NCI-H2107 (cell line): Measurements from ENCODE around the gene DMD.
"Not testable (repeated sequence)": the region's sequence is repeated elsewhere in the genome, so short reads cannot be mapped to it uniquely, and the experiment has no call there.

Experiments
- DNase-seq: peaks from one replicate; lab custom pipeline; 2025; lab: John Stamatoyannopoulos, UW

The DMD gene

DNA sequence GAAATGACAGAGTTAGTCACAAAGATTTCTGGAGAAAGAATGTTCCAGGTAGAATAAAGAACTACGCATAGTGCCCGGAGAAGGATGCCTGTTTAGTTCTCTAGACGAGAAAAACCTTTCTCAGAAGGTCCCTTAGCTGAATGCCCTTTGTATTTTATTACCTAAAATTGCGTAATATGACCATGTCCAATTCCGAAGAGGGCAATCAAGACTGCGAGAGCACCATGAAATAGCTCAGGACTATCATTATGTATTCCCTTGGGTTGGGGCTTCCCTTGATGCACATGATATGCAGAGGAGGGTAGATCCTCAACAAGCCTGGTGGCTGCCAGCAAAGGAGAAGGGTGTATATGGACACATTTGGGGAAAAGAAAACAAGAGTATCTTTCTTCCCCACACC lies 1781.4 kb downstream of the DMD start:
- no peak for DNase-seq

DNA sequence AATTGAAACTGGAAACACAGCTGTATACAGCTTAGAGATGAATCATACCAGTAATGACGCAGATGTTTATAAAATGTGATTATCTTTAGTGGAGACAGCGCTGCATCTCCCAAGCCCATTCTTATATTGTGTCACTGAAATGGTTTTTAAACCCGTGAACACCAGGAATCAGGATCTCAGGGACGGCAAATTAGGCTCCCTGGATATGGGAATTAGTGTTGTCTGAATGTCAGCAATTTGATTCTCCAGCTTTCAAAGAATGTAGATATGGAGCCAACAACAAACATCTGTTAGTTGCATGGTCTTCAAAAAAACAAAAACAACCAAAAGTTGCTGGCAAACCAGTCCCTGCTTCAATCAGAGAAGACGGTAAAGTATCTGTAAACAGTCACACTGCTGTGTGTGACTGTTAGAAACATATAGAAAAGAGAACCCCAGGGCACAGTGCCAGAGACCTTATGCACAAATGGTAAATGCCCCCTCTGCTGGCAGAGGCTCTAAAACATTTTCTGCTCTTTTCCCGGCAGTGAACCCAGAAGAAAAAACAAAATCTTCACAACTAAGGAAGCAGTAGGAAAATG lies 1787.7 kb downstream of the DMD start:
- no peak for DNase-seq

DNA sequence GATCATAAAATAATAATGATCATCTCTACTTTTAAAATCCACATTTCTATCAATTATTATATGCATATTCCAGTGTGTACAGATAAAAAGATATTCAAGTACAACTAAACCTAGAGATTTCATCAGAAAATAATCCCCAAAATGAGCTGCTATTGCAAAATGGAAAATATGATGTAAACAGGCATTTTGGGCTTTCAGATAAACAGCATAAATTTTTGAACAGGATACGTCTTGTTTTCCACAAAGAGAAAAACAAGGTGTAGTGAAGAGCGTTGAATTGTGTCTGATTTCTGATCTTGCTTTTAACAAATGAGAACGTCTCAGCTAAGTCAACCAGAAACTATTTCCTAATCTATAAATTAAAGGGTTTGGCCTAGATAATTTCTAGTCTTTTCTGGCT lies 1789.9 kb downstream of the DMD start:
- DNase-seq: no peak

DNA sequence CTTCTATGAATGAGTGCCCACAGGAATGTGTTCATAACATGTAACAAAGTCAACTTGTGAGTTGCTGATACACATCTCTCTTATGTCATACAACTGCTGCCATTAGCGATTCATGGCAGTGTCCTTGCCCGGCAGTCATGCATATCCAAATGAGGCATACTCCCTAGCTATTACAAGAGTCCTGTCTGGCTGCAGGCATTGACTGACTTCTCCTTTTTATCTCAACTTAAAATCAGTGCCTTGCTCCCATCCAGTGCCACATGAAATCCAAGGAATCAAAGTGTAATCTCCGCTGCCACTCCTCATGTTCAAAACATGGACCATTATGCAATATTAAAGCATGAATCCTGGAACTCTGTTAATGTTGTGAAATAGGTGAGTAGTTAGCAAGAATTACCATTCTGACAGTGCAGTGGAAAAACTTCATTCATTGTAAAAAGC lies 1790.6 kb downstream of the DMD start:
- no peak for DNase-seq

DNA sequence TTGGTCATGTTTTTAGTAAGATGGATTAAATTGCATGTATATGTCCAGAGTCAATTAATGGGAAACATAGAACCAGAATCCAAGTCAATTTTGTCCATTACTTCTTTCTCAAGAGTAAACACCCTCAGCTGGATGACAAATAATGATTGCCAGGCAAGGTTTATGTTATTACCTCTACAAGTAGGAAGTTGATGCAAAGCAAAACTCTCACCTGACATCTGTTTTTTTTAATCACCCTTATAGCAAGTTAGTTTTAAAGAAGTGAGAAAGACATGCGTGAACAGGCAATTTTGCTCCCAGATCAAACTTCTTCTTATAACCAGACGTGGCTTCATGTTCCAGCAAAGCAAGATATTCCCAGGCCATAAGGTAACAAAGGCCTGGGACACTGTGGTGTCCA lies 1791.0 kb downstream of the DMD start:
- no peak for DNase-seq

DNA sequence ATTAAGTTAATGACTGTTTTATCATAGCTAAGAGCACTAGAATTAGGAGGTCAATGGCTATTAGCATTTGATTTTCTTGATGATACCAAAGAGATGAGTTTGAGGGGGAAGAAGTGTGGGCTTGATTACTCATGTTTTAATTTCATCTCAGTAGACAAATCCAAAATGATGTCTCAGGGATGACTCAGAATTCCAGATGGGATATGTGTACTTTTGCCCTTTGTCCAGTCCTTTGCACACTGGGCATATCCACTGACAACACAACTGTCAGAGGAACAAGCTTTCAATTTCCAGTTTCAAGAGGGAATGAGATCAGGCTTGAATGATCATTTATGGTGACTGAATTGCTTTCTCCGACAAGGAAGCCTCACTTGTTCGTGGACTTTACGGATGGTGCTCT lies 1814.2 kb downstream of the DMD start:
- DNase-seq: no peak

DNA sequence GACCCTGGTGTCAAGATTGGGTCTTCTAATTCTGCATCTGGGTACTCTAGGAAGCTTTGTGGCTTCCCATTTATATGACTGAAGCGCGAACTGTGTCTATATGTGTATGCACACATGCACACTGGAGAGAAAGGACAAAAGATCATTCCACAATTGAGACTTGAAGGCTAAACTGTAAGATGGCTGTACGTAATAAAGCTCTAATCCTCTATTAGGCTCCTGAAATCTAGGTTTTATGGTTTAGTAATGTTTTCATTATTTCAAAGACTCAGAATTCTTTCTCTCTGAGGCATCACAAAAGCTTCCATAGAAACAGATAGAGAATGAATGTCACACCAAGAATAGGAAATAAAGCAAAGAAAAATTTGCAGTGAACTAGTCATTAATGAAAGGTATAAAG lies 1818.8 kb downstream of the DMD start:
- no peak for DNase-seq

DNA sequence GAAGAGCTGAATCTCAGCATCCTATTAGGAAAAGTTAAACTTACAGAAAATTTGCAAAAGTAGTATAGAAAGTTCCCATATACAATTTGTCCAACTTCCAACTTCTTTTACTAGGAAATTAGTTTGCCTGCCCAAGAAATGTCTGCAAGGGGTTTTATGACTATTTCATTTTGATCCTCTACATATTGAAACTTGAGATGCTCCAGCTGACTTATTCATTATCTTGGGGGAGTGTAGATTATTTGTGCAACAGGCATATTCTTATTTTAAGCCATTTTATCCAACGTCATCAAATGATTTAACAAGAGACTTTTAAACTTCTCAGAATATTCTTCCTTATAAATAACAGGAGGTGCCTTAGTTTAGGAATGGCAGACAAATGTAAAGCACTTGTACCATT lies 1822.4 kb downstream of the DMD start:
- DNase-seq: no peak

DNA sequence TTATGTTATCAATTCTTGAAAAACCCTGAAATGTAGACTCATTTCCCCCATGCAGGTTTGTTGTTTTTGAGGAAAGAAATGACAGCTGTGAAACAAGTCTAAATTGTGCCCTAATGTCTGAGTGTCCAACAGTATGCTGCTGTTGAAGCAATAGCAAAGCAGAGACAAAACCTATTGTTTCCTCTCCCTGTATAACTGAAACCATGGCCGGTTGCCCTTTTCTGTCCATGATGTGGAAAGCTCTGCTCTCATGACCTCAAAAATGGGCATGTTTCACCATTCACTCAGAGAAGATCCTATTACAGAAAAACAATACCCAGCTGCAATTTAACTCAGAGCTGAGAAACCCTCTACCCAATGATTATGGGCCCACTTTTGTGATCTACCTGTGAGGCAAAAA lies 1826.9 kb downstream of the DMD start:
- no peak for DNase-seq

DNA sequence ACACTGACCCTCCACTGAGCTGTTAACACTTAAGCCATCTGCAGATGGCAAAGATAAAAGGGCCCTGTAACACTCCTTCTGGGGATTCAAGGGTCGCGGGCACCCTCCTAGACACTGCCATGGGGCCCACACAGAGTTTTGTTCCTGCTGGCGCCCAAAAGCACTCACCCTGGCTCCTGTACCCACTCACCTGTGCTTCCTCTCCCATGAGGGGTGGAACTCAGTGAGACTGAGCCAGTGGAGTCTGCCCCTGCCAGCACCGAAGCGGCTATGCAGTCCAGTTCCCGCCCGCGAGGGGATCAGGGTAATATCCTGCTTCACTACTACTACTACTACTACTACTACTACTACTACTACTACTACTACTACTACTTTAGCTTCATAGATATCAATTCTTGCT lies 1827.4 kb downstream of the DMD start:
- DNase-seq: no peak

DNA sequence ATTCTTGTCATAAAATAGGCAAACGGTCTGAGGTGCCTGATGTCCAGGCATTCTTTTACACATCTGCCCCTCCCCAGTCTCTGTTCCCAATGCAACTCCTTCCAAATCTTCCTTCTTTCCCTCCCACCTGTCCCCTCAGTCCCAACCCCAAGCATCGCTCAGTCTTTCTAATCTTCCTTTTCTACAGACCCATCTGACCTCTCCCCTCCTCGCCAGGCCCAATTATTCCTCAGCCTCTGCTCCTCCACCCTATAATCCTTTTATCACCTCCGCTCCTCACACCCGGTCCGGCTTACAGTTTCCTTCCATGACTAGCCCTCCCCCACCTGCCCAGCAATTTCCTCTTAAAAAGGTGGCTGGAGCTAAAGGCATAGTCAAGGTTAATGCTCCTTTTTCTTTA lies 1832.4 kb downstream of the DMD start:
- DNase-seq: not testable (repeated sequence)

DNA sequence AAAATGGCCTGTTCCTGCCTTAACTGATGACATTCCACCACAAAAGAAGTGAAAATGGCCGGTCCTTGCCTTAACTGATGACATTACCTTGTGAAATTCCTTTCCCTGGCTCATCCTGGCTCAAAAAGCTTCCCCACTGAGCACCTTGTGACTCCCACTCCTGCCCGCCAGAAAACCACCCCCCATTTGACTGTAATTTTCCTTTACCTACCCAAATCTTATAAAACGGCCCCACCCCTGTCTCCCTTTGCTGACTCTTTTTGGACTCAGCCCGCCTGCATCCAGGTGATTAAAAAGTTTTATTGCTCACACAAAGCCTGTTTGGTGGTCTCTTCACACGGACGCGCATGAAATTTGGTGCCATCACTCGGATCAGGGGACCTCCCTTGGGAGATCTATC lies 1833.5 kb downstream of the DMD start:
- DNase-seq: not testable (repeated sequence)

DNA sequence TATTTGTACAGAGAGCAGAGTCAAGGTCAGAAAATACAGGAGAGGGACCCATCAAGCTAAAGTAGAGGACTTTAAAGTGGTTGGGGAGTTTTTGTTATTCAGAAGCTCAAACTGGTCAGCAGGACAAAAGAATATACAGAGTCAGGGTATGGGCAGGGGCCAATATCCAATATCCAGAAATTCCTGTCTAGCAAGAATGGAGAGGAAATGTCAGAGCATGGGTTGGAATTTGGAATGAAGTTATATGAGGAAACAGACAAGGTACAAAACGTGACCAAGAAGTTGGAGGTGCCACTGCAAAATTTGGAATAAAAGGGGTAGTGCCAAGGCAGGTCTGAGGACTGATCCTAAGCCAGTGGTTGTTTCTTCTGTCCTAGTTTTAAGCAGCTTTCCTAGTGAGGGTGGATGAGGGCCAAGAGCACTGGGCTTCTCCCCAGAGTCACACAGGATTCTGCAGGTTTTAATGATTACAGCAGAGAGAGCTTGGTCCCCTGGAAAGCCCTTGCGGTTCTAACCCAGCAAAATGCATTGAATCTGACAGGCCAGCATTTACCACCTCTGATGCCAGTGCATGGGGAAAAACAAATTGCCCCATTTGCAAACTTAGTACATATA lies 1834.8 kb downstream of the DMD start:
- DNase-seq: no peak

DNA sequence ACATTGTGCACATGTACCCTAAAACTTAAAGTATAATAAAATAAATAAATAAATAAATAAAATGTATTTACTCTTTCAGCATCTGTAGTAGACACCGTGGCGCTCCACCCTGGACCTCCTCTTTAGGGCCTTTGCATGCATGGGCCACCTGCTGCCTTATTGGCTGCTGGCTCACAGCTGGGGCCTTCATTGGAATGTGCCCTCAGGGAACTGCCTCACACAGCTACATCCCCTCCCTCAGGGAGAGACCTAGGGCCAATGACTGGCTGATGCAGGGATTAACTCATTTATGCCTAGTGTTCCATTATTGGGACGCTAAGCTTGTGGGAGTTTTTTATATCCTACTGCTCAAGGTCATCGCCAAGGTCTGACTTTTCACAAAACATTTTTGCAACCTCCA lies 1836.6 kb downstream of the DMD start:
- no peak for DNase-seq

DNA sequence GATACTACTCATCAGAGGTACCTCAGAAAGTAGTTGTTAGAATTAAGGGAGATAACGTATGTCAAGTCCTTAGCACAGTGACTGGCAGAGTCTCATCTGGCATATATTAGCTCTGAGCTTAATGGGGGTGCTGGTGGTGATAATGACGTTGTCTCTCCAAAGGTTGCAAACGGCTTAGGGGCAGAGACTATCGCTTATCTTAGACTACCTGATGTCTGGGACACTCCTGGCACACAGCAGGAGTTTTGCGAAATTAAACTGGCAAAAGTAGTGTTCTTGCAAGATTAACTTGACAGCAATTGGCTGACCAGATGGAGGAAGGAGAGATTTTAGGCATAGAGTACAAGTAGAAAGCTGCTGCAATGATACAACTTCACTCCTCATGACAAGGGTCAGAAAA lies 1839.4 kb downstream of the DMD start:
- DNase-seq: no peak

DNA sequence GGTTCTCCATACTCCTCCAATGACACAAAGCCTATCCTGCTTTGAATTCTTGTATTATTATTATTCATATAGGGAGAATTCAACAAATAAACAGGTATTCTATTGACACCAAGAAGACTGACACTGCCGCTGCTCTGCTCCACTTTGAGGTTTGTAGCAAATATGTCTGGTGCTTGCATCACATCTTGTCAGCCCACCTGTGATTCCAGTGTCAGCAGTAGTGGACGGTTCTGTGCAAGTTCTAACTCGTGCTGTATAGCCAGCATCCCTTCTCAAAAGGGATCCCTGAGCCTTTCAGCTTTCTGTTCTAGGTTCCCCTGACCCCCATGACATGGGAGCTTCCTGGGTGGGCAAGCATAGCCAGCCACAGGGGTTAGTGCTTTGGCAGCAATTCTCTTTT lies 1843.5 kb downstream of the DMD start:
- DNase-seq: no peak

DNA sequence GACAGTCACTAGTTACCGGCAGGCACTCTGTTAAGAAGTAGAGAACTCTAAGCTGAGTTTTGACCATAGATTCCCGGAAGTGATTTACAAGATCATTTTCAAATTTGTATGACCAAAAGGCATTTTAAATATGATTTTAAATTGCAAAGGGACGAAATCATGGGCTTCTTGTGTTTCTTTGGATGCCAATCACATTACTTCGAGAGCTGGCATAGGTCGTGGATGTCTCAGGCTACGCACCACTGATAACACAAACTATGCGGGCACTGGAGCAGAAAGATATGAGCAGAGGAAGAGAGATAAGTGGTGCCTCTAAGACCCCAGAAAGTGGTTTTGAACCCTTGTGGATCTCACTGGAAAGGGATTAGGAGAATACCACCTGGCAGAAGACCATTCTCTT lies 1845.3 kb downstream of the DMD start:
- DNase-seq: no peak

DNA sequence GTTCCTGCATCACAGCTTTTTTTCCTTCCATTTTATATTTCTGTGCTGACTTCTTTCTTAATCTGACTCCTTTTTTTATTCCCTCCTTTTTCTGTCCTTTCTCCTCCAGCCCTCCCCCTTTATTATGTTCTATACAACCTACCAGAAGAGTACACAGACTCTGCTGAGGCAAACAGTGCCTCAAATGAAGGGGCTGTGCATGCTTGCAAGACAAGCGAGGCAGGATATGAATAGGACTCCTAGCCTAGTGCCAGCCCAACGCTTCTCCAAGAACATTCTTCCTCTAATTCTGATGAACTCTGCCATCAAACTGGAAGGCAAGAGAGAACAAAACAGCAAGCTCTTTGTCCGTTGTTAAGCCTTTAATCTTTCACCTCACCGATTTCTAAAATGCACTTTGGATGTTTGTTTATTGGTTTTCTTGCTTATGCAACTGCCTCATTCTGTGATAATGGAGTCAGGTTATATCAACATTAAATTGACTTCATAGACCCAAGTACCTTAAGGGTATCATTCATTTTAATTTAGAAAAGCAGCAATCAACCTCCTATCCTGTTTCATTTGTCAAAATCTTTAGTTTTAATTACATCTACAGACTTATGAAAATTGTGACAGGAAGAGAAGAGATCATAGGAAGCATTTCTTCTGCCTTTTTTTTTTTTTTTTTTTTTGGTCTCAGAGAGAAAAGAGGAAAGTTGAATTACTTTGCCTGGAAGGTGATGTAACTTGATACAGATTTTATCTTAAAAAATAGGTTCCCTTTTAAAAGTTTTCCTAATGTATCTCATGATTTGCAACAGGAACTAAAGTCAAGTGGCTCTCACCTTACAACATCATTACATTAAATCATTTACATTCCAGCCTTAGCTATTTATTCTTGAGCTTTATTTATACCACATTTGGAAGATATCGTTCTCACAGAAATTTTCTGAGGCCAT lies 1854.8 kb downstream of the DMD start:
- DNase-seq: no peak

DNA sequence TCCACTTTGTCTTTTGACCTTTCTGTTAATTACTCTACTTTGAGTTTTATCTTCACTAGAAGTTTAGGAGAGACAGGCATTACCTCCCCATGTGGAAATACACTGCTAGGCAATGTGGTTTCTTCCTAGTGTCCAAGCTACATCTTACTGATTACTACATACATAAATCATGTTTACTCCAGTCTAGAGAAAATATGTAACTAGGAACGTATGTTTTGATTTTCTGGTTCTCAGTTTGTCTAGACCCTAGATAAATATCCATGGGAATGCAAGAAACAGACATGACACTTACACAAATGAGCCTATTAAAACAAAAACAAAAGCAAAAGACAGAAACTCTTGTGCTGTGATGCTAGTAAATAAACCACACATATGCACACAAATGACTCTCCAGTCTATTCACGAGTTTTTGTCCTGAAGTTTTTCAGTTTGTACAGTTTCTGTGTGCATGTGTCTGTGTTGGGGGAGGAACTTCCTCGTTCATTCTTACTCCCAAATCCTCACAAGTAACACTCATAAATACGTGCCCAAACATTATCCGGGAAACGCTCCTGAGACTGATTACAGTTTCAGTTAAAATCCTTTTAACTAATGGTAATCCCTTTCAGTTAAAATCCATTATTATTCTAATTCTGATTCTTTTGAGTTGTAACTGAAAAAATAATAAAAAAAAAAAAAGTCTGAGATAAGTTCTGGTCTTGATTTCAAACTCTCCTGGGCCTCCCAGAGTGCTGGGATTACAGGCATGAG lies 1856.0 kb downstream of the DMD start:
- no peak for DNase-seq

DNA sequence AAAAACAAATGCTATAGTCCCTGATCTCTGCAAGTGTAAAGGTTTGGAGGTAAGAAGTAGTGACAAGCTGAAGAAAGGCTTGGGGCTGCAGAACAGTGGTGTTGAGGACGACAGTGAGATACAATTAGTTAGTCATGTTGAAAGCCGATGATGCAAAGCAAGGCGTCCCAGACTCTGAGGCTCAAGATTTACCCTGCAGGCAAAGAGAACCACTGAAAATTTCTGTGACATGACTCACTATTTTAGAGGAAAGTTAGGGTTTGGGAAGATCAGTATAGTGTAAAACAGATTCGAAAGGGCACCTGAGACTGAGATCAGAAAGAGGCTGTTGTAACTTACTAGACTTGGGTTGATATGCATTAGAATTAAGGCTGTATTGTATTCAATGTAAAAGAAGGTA lies 1858.3 kb downstream of the DMD start:
- DNase-seq: no peak

DNA sequence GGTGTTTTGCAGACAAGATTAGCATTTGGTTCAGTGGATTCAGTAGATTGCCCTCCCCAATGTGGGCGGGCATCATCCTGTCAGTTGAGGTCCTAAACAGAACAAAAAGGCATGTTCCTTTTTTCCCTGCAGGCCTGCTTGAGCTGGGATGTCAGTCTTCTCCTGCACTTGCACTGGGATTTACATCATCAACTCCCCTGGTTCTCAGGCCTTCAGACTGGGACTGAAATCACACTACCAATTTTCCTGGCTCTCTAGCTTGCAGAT lies 1860.6 kb downstream of the DMD start:
- no peak for DNase-seq

DNA sequence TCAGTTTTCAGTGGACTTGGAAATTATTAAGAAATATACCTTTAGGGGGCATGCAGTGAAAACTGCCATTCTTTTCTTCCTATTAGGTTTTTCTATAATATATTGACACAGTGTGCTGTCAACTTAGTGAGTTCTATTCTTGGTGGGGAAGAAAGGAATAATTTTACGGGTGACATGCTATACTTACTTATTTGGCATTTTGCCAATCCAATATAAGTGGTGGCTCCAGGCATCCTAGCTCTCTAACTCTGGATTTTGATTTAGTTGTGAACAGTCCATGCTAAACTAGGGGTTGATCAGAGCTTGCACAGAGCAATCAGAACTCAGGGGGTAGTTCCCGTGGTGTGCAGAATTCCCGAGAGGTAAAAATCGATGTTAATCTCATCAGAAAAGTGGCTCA lies 1861.8 kb downstream of the DMD start:
- DNase-seq: no peak

DNA sequence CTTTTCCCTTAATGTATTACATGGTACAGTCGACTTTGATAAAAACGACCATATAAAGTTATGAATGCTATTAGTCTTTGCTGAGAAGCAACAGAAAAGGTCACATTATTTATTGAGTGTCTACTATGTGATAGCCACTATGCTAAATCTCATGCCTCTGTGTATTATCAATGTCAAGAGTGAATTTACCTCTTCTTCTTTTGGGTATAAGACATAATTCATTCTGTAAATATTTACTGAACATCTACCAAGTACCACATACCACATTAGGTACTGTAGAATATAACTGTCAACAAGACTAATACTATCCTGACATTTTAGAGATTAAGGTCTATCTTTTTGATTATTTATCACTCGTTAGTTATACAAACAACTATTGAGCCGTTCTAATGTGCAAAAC lies 1870.8 kb downstream of the DMD start:
- DNase-seq: no peak
